T-helper 2 cell treated with Interferon-gamma antibody and Interleukin-4, amounts not matched to agents 100 ng/mL and 5 ng/mL, for 36 hours (primary cell): Measurements from ENCODE around the gene CADM1. TPM values are rescaled to one million over a fixed set of nuclear protein-coding genes. Genes with fewer than 3 reads are reported as not detected.

Source experiments
- intact Hi-C: fragments of 100-400 bp; cut with micrococcal nuclease; formaldehyde crosslinking; loops from one replicate; pipeline ENCODE4 v1.15.1; 2023
- total RNA-seq: library from RNA; stranded (reverse); gene quantifications from 2 replicates; pipeline ENCODE4 v1.2.3, GENCODE V29; 2022

The CADM1 gene
- total RNA-seq, 1 donor from 2014 or later, result 0.91 TPM

GRCh38 chr11:115363921-115364320 is 140.3 kb downstream of the CADM1 start:
- intact Hi-C loops, result no loop called here

- intact Hi-C loops, result no loop called here
Measured at GRCh38 chr11:115363426-115363825, 140.8 kb downstream of the CADM1 start.

DNA sequence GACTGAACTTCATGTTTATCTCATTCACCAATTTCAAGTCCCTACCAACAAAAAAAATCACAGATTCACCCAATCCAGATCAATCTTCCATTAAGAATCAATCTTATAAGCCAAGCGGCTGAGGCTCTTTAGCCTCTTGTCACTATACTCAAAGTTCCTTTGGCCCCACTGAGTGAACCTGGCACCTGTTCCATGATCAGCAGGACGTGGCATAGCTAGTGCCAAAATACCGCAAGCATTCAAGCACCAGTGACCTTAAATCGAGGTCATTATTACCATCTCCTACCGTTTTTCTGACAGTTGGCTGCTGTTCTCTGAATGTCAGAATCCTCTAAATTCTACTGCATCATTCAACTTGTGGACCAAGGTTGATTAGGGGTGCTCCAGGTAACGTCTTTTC is 141.2 kb downstream of the CADM1 start:
- intact Hi-C loops, result no loop called here

- intact Hi-C loops, result no loop called here
Measured at GRCh38 chr11:115361025-115361424, 143.2 kb downstream of the CADM1 start.

- intact Hi-C loops, result no loop called here
Measured at GRCh38 chr11:115360186-115360824, 143.9 kb downstream of the CADM1 start.

DNA sequence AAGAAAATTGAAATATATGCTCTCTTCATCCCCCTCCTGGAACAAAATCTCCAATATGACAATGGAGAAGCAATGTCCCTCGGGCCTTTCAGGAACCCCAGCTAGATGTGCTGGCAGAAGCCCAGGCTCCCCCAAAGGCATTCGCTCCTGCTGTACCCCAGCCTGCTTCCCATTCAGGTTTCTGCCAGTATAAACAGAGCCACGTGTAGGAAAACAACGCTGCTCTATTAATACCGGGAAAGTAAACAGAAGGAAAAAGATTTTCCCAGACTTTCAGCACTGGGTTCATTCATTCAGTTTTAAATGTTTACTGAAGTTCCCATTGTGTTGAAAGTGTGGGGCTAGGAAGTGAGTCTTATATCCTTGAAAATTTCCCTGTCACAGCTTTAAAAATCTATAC is 147.1 kb downstream of the CADM1 start:
- intact Hi-C loops, result no loop called here

- intact Hi-C loops, result no loop called here
Measured at GRCh38 chr11:115352805-115353485, 151.3 kb downstream of the CADM1 start.

DNA sequence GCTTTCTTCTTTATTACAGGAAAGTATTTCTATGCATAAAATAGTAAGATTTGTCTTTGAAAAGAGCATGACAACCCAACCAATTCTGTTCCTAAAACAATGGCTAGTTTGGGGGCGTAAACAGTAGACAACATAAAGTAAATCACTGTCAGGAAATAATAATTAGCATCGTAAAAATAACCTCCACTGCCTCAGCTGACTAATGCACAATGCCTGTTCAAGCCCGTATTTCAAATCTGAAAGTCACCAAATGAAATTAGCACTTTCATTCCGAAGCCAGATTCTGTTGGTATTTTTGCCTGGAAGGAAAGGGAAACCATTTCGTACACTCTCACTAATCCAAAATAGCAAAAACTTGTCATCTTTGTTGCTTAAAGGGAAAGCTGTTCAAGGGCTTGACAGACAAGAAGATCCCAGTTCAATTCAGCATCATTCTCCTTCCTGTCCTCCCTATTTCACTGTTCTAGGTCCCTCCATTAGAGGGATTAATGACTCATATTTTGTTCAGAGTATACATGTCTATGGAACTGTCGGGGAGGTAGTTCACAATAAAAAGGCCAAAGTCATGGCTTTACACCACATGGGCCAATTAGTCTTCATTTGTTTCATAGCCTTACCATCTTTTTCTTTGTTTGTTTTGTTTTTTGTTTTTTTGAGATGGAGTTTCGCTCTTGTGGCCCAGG is 154.7 kb downstream of the CADM1 start:
- intact Hi-C loops, result no loop called here

DNA sequence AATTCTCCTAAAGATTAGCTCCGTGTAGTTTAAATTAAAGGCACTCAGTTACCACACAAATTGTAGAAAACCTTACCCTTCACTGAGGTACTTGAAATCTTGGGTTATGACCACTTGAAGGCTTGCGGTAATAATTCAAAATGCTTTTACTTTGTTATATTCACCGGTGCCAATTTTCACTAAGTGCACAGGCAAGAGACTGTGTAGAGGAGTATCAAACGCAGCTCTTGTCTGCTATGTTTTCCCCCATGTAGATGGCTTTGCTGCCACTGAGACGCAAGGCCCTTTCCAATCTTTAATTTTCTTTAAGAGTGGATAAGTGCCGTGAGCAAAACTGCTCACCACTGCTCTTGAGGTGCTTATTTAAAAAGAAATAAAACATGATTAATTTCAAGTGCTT is 155.8 kb downstream of the CADM1 start:
- intact Hi-C loops, result no loop called here

DNA sequence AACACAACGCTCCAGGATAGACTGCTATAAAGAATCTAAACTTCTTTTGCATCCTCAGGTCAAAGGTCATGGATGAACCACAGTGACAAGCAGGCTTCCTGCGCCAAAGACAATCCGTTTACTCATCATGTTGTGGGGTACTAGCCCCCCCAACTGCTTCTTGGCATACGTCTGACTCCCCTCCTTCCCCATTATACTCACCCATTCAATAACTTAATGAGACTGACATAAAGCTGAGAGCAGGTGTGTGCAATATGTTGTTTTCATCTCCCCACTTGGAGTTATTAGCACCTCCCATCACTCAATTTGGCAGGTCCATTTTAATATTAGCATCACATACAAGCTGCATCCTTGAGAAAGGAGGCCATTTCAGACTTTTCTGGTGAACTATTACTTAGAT is 157.1 kb downstream of the CADM1 start:
- intact Hi-C loops, result no loop called here

DNA sequence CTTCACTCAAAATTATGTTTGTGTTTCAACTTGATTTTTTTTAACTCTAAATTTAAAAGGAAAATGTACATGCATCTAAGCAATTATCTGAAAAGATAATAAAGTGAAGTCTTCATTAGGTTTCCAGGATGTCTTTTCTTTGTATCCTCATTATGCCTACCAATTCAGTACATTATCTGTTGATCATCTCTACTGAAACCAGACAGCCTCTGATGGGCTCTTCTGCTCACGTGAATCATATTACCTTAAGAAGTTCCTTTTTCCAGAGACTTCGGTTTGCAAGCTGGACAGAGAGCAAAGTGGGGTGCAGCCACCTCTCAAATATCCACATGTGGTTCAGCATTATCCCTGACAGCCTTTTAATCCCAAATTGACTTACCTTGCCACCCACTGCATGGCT is 158.4 kb downstream of the CADM1 start:
- intact Hi-C loops, result no loop called here

- intact Hi-C loops, result no loop called here
Measured at GRCh38 chr11:115345361-115345760, 158.9 kb downstream of the CADM1 start.

GRCh38 chr11:115344846-115345245 is 159.4 kb downstream of the CADM1 start:
- intact Hi-C loops, result no loop called here

- intact Hi-C loops, result no loop called here
Measured at GRCh38 chr11:115342142-115342541, 162.1 kb downstream of the CADM1 start.

GRCh38 chr11:115340874-115341273 is 163.3 kb downstream of the CADM1 start:
- intact Hi-C loops, result no loop called here

DNA sequence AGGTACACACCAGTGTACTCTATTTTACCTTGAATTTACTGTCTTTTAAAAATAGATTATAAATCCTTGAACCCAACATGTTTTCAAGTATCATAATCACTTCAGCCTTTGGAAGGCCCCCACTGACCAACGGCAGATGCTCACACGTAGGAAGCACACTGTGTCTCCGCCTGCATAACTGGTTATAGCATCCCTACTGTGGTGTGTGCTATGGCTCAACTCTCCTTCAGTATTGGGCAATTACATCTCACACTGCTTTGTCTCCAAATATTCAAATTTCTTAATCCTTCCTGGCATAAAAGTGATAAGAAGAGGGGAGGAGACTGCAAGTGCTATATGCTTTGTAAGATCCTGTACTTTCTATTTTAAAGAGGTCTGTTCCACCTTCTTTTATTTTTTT is 165.7 kb downstream of the CADM1 start:
- intact Hi-C loops, result loop anchor here (5.0 kb wide), 1 partner anchor 884 kb away; no protein-coding TSS in a partner anchor

GRCh38 chr11:115334932-115335788 is 169.1 kb downstream of the CADM1 start:
- intact Hi-C loops, result loop anchor here (5.0 kb wide), 1 partner anchor 887 kb away; no protein-coding TSS in a partner anchor

DNA sequence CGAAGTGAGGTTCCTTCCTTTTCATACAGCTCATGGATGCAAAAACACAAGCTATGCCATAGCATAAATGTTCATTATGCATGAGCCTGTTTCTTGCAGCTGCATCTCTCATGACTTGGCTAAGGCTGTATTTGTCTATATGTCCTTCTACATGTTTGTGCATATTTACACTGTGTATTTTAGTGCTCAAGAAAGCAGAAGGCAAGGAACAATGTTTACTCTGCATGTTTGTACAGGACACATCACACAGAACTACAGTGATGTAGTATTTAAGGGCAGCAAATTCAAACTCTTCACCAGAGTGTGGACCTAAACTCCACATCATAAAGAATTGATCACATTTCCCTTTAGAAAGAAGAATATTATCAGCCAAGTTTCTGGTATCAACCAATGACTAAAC is 170.3 kb downstream of the CADM1 start:
- intact Hi-C loops, result no loop called here

DNA sequence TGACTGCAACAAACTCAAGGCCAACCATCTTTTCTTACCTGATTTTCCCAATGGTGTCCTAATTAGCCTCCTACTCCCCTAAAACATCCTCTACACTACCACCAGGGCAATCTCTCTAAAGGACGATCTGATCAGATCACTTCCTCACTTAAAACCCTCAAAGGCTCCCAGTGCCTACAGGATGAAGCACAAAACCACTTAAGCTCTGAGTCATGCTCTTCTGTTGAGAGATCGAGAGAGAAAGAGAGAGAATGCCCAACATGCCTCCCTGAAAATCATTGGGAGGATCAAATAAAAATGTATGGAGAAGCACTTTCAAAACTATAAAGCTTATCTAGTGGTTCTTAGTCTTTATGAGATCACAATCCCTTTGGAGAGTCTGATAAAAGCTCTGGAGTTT is 171.1 kb downstream of the CADM1 start:
- intact Hi-C loops, result no loop called here

DNA sequence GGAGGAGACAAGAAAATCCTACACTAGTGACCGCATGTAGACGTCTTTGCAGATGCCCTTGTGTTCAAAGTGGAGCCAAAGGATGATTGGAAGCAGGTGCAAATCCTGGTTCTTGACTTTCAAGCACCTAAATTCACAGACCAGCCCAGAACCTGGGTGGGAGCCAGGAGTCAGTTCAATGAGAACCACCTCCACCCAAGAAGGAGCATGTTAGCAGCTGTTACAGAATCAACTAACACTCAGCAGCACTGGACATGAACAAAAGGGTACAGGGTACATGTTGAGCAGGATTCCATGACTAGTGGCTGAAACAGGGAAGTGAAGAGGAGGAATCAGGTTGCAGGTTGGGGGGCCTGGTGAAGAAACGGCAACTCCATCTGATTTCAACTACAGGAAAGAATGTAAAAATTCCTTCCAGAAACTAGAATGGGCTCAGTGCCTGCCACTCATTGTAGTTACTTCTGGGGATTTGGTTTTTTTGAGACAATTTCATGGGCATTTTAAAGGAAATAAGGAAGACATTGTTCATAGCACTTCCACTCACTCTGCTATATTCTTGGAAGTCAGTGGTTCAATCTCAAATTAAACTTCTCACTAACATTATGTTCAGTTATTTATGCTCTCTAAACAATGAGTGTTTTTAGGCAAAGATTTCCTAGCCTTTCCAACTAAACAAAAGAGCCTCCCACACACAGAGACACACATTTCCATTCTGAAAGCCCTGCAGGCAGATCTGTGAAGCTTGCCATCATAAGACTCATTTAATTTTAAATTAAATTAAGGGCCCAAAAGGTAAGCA is 173.3 kb downstream of the CADM1 start:
- intact Hi-C loops, result no loop called here

GRCh38 chr11:115326526-115326925 is 177.7 kb downstream of the CADM1 start:
- intact Hi-C loops, result loop anchor here (10.0 kb wide), 1 partner anchor 178 kb away; the partner anchor contains the start of gene CADM1
